ENCODE results near the gene MBNL3. TPM values are rescaled to one million over a fixed set of nuclear protein-coding genes. Genes with fewer than 3 reads are reported as not detected.

Gene MBNL3
- 10.4 TPM for total RNA-seq (ENCODE audit: unreplicated experiment)
- long read RNA-seq, partial matches to known transcripts, result 1 of 2 reads
- long read RNA-seq, other reads (novel, unspliced or antisense), result 1 of 2 reads

GRCh38 chrX:132488819-132489577 is at the start of gene MBNL3:
Gene MBNL3, minus strand, starts transcription at chrX:132489038. Its CDS starts 49,427 bp downstream, at chrX:132439611.
- Mint-ChIP-seq H3K36me3 (ENCODE audit: low read depth, unreplicated experiment) (no peaks in the 10 kb centered on the region), H3K9me3 (ENCODE audit: unreplicated experiment) (no peaks in the 10 kb centered on the region), H3K4me1 (ENCODE audit: unreplicated experiment) (no peaks in the 10 kb centered on the region), H3K27ac (ENCODE audit: unreplicated experiment) (peak within 1 kb of the TSS; percentile 48), H3K4me3 (ENCODE audit: unreplicated experiment) (peak within 1 kb of the TSS; percentile 89), H3K27me3 (ENCODE audit: unreplicated experiment) (peaks cover 5% of the 10 kb centered on the region)
- no peak for TF ChIP-seq CTCF (IDR thresholded peaks at IDR 0.05; ENCODE audit: unreplicated experiment)
- peak; percentile 45 for DNase-seq (ENCODE audit: low spot score)

DNA sequence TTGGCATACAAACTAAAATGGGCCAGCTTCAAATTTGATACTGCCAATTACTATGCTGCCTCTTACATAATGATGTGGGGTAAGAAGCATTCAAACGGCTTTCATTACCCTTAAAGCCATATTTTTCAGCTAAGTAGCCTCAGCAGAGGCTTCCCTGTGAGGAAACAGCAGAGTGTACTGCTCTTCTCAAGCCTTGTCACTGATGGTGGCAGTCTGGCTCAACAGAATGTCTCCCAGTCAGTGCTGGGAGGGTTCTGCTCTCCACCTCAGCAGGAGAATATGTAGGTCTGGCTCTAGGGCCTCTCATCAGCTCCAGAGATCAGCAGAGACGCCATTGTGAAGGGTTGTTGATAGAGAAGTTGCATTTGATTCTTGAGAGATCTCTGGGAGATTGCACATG is 44.6 kb upstream of the MBNL3 start:
- Mint-ChIP-seq H3K36me3 (ENCODE audit: low read depth, unreplicated experiment) (no peaks in the 10 kb centered on the region), H3K9me3 (ENCODE audit: unreplicated experiment) (no peaks in the 10 kb centered on the region), H3K27me3 (ENCODE audit: unreplicated experiment) (no peaks in the 10 kb centered on the region), H3K4me3 (ENCODE audit: unreplicated experiment) (no peak overlapping the region), H3K4me1 (ENCODE audit: unreplicated experiment) (no peaks in the 10 kb centered on the region), H3K27ac (ENCODE audit: unreplicated experiment) (no peak overlapping the region)
- DNase-seq (ENCODE audit: low spot score), result no peak
- no peak for TF ChIP-seq CTCF (IDR thresholded peaks at IDR 0.05; ENCODE audit: unreplicated experiment)

DNA sequence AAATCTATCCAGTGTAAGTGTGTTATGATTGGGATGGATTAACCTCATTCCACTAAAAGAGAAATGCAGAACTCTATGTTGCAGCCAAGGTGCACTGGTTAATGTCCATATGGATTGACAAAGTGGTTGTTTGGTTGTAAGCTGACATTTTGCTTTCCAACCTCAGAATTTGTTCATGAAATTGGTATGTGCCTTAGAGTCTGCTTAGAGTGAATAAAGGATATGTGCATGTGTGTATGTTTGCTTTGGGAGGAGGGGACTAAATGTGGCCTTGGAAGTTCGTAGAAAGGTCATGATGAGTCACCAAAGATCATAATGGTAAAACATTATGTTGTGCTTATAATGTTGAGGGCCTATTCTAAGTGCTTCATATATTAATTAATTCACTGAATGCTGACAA is 44.1 kb upstream of the MBNL3 start:
- no peaks in the 10 kb centered on the region for H3K9me3 Mint-ChIP-seq (ENCODE audit: unreplicated experiment)
- no peaks in the 10 kb centered on the region for H3K27me3 Mint-ChIP-seq (ENCODE audit: unreplicated experiment)
- no peaks in the 10 kb centered on the region for H3K4me1 Mint-ChIP-seq (ENCODE audit: unreplicated experiment)

GRCh38 chrX:132532097-132532496 is 43.3 kb upstream of the MBNL3 start:
- H3K4me1 Mint-ChIP-seq (ENCODE audit: unreplicated experiment), result no peaks in the 10 kb centered on the region
- no peaks in the 10 kb centered on the region for H3K36me3 Mint-ChIP-seq (ENCODE audit: low read depth, unreplicated experiment)
- H3K27me3 Mint-ChIP-seq (ENCODE audit: unreplicated experiment), result no peaks in the 10 kb centered on the region
- TF ChIP-seq CTCF (IDR thresholded peaks at IDR 0.05; ENCODE audit: unreplicated experiment), result no peak
- H3K4me3 Mint-ChIP-seq (ENCODE audit: unreplicated experiment), result no peak overlapping the region
- H3K27ac Mint-ChIP-seq (ENCODE audit: unreplicated experiment), result no peak overlapping the region
- no peaks in the 10 kb centered on the region for H3K9me3 Mint-ChIP-seq (ENCODE audit: unreplicated experiment)
- no peak for DNase-seq (ENCODE audit: low spot score)

More for the DNA sequence above, 44.1 kb upstream of the MBNL3 start:
- Mint-ChIP-seq H3K4me3 (ENCODE audit: unreplicated experiment) (no peak overlapping the region), H3K27ac (ENCODE audit: unreplicated experiment) (no peak overlapping the region), H3K36me3 (ENCODE audit: low read depth, unreplicated experiment) (no peaks in the 10 kb centered on the region)
- DNase-seq (ENCODE audit: low spot score), result no peak
- TF ChIP-seq CTCF (IDR thresholded peaks at IDR 0.05; ENCODE audit: unreplicated experiment), result no peak

DNA sequence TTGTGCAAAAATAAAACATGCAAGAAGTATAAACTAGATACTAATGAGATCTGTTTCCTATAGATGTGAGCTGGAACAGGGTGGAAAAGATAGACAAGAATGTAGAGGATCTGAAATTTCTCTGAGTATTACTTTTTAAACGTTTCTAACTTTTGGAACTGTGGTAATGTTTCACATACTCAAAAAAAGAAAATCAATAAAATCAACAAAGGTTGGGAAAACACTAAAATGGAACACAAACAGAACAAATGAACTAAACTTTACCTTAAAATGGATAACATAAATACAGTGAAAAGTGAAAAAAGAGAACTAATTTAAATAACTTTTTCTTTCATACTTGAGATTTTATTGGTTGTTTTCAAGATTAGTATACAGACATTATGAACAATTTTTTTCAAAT is 32.0 kb upstream of the MBNL3 start:
- Mint-ChIP-seq H3K36me3 (ENCODE audit: low read depth, unreplicated experiment) (no peaks in the 10 kb centered on the region), H3K9me3 (ENCODE audit: unreplicated experiment) (no peaks in the 10 kb centered on the region), H3K4me3 (ENCODE audit: unreplicated experiment) (no peak overlapping the region), H3K27me3 (ENCODE audit: unreplicated experiment) (no peaks in the 10 kb centered on the region), H3K27ac (ENCODE audit: unreplicated experiment) (no peak overlapping the region), H3K4me1 (ENCODE audit: unreplicated experiment) (no peaks in the 10 kb centered on the region)
- DNase-seq (ENCODE audit: low spot score), result no peak
- TF ChIP-seq CTCF (IDR thresholded peaks at IDR 0.05; ENCODE audit: unreplicated experiment), result no peak
